Central memory CD8-positive, alpha-beta T cell (primary cell): ENCODE measurements around the gene ZNF780B.

Experiments
- ATAC-seq: fragments of 150-1000 bp; cut with Tn5 transposase; replicated peaks from 2 replicates; pipeline ENCODE4 v1.10.0; 2022; ENCODE audit warnings: mild to moderate bottlenecking, moderate FRiP score, moderate number of reproducible peaks; ENCODE audit not compliant: poor library complexity, severe bottlenecking; ENCODE audit errors: extremely low read depth
- DNase-seq, 2 donors: peaks; one replicate each; pipeline ENCODE4 v3.0.0; 2021; ENCODE audit warnings: low spot score in 2 of 2
- H3K27ac Mint-ChIP-seq: one replicate; pipeline ENCODE4 v1.8.0; 2022; ENCODE audit warnings: low read depth, mild to moderate bottlenecking, moderate library complexity, mixed read lengths
- H3K27me3 Mint-ChIP-seq: one replicate; pipeline ENCODE4 v1.8.0; 2022; ENCODE audit warnings: mixed read lengths
- H3K36me3 Mint-ChIP-seq: one replicate; pipeline ENCODE4 v1.8.0; 2022; ENCODE audit warnings: mild to moderate bottlenecking, moderate library complexity, mixed read lengths; ENCODE audit not compliant: insufficient read depth
- H3K4me1 Mint-ChIP-seq: one replicate; pipeline ENCODE4 v1.8.0; 2022; ENCODE audit warnings: mixed read lengths
- H3K4me3 Mint-ChIP-seq: one replicate; pipeline ENCODE4 v1.8.0; 2022; ENCODE audit warnings: mild to moderate bottlenecking, moderate library complexity, mixed read lengths
- H3K9me3 Mint-ChIP-seq: one replicate; pipeline ENCODE4 v1.8.0; 2022; ENCODE audit warnings: mixed read lengths

The ZNF780B gene

GRCh38 chr19:40026597-40026970, 29.4 kb downstream of the ZNF780B start:
- Mint-ChIP-seq H3K36me3 (peaks cover 4% of the 10 kb centered on the region), H3K4me3 (no peak overlapping the region)

DNA sequence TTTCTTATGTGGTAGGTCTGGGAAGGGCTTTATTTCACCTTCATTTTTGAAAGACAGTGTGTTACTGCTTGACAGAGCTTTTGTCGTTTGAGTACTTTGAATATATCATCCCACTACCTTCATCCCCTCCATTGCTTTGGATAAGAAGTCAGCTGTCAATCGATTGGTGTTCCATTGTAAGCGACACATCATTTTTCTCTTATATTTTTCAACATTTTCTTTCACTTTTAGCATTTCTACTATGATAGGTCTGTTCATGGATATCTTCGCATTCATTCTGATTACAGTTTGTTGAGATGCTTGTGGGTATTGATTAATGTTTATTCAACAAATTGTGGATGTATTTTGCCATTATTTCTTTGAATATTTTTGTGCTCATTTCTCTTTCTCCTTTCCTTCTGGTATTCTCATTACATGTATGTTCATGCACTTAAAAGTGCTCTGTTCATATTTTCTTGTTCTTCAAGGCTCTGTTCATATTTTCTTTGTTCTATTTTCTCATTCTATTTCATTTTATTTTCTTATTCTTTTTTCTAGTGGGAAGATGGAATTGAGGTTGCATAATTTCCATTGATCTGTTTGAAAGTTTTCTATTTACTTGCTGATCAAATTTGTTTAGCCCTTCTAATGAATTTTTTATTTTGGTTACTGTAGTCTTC, 30.0 kb downstream of the ZNF780B start:
- ATAC-seq: no peak
- Mint-ChIP-seq H3K4me1 (no peaks in the 10 kb centered on the region), H3K27me3 (no peaks in the 10 kb centered on the region), H3K4me3 (no peak overlapping the region), H3K9me3 (peaks cover 30% of the 10 kb centered on the region), H3K36me3 (peaks cover 4% of the 10 kb centered on the region), H3K27ac (no peak overlapping the region)
- DNase-seq: no peak

More at GRCh38 chr19:40026597-40026970, 29.4 kb downstream of the ZNF780B start:
- Mint-ChIP-seq H3K27ac (no peak overlapping the region), H3K9me3 (peaks cover 30% of the 10 kb centered on the region), H3K4me1 (no peaks in the 10 kb centered on the region), H3K27me3 (no peaks in the 10 kb centered on the region)
- ATAC-seq (no peak), DNase-seq (no peak)

GRCh38 chr19:40023969-40024368, 32.1 kb downstream of the ZNF780B start:
- Mint-ChIP-seq H3K4me3 (no peak overlapping the region), H3K27ac (no peak overlapping the region), H3K27me3 (no peaks in the 10 kb centered on the region), H3K9me3 (peaks cover 37% of the 10 kb centered on the region), H3K4me1 (no peaks in the 10 kb centered on the region), H3K36me3 (peaks cover 4% of the 10 kb centered on the region)
- DNase-seq: no peak
- no peak for ATAC-seq

DNA sequence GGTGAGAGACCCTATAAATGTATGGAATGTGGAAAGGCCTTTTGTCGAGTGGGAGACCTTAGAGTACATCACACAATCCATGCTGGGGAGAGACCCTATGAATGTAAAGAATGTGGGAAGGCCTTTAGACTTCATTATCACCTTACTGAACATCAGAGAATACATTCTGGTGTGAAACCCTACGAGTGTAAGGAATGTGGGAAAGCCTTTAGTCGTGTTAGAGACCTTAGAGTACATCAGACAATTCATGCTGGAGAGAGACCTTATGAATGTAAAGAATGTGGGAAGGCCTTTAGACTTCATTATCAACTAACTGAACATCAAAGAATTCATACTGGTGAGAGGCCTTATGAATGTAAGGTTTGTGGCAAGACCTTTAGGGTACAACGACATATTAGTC, 42.0 kb downstream of the ZNF780B start:
- Mint-ChIP-seq H3K27me3 (no peaks in the 10 kb centered on the region), H3K9me3 (peaks cover 8% of the 10 kb centered on the region)
- ATAC-seq: no peak

GRCh38 chr19:40009674-40010073, 46.4 kb downstream of the ZNF780B start:
- Mint-ChIP-seq H3K9me3 (peaks cover 7% of the 10 kb centered on the region), H3K27ac (no peak overlapping the region), H3K36me3 (peaks cover 34% of the 10 kb centered on the region), H3K4me1 (peaks cover 8% of the 10 kb centered on the region), H3K4me3 (no peak overlapping the region), H3K27me3 (no peaks in the 10 kb centered on the region)
- DNase-seq: no peak
- ATAC-seq: no peak

More for the DNA sequence above, 42.0 kb downstream of the ZNF780B start:
- H3K27ac Mint-ChIP-seq: no peak overlapping the region
- H3K4me1 Mint-ChIP-seq: no peaks in the 10 kb centered on the region
- no peak for DNase-seq
- H3K36me3 Mint-ChIP-seq: peaks cover 17% of the 10 kb centered on the region
- no peak overlapping the region for H3K4me3 Mint-ChIP-seq

DNA sequence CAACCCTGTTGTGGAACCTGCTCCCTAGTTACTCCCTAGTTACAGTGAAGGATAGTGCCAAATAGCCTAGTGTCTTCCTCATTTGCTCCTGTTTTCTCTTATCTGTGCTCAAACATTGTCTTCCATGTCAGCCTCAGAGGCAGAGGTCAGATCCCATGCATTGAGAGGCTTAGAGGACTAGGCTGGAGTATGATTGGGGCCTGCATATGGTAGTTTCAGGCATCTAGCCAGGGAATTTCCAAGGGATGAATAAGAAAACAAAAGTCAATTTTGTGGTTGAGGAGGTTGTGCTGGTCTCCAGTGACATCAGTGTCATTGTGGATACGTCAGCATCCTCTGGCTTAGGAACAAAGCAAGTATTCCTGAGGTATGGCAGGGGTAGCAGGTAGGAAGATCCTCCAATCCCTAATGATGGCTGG, 49.7 kb downstream of the ZNF780B start:
- H3K36me3 Mint-ChIP-seq: peaks cover 29% of the 10 kb centered on the region
- ATAC-seq (no peak), DNase-seq (no peak)
- peaks cover 8% of the 10 kb centered on the region for H3K4me1 Mint-ChIP-seq
- no peak overlapping the region for H3K4me3 Mint-ChIP-seq
- H3K27ac Mint-ChIP-seq: no peak overlapping the region
- H3K27me3 Mint-ChIP-seq: no peaks in the 10 kb centered on the region
- H3K9me3 Mint-ChIP-seq: no peaks in the 10 kb centered on the region

DNA sequence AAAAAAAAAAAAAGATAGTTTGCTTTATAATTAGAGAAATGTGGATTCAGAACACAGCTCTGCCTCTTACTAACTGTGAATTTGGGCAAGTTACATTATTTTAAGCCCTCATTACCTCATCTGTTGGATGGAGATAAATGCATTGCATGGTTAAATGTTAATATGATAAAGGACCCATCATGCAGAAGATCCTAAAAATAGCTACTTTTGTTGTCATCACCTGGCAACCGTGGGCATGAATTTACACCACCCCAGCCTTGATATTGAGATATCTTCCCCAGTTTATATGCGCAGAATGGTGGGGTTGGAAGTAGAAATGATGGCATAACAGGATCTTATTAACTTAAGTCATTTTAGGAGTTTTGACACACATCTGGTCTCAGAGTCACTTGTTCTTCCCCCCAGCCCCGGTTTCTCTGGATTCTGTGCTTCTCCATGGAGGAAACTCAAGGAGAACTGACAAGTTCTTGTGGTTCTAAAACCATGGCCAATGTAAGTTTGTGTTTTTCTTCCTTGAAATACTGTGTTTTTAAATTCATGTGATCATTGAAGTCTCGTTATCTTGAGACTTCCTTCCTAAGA, 50.2 kb downstream of the ZNF780B start:
- H3K4me1 Mint-ChIP-seq: peaks cover 8% of the 10 kb centered on the region
- H3K4me3 Mint-ChIP-seq: no peak overlapping the region
- no peaks in the 10 kb centered on the region for H3K9me3 Mint-ChIP-seq
- H3K27me3 Mint-ChIP-seq: no peaks in the 10 kb centered on the region
- ATAC-seq: no peak
- no peak for DNase-seq
- no peak overlapping the region for H3K27ac Mint-ChIP-seq
- H3K36me3 Mint-ChIP-seq: peaks cover 27% of the 10 kb centered on the region

DNA sequence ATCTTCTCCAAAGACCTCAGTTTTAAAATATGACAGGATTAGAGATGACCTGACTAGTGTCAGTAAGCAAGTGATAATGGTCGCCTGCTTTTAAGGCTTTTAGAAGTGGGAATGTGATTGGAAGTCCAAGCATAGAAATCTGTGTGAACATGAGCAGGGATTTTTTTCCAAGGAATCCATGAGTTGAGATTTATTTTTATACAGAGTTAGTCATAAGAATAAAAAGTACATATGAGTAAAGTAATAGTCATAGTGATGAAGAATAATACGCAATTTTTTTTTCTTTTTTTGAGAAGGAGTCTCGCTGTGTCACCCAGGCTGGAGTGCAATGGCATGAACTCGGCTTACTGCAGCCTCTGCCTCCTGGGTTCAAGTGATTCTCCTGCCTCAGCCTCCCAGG, 57.5 kb downstream of the ZNF780B start:
- Mint-ChIP-seq H3K4me1 (peaks cover 31% of the 10 kb centered on the region), H3K4me3 (peak overlapping the region; percentile 86), H3K27ac (no peak overlapping the region), H3K27me3 (no peaks in the 10 kb centered on the region), H3K36me3 (peaks cover 8% of the 10 kb centered on the region), H3K9me3 (no peaks in the 10 kb centered on the region)
- DNase-seq (no peak), ATAC-seq (no peak)

DNA sequence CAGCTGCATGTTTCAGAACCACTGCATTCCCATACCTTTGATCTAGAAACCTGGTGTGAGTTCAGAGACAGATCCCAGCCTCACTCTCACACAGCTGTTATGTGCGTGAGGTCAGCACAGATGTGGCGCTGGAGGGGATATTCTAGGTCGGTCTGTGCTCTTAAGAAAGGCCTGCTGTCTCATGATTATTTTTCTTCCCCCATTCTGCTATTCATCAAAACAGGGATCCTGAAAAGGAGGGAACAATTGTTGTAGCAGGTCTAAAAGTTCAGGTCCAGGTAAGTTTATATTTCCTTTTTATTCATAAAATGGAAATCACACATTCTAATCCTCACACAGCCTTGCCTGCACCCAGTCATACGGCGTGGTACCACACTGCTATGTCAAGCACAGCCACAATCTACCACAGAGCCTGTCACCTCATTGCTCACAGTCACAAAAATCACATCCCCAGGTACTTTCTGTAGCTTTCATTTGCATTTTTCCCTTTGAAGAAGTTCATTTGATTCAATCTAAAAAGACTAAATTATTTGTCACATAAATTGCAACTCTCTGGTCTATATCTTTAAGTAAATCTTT, 58.3 kb downstream of the ZNF780B start:
- H3K4me1 Mint-ChIP-seq: peaks cover 31% of the 10 kb centered on the region
- no peaks in the 10 kb centered on the region for H3K27me3 Mint-ChIP-seq
- DNase-seq (no peak), ATAC-seq (peak; percentile 35)
- H3K27ac Mint-ChIP-seq: peak overlapping the region; percentile 94
- peaks cover 5% of the 10 kb centered on the region for H3K9me3 Mint-ChIP-seq
- H3K4me3 Mint-ChIP-seq: peak overlapping the region; percentile 86
- peaks cover 8% of the 10 kb centered on the region for H3K36me3 Mint-ChIP-seq

- Mint-ChIP-seq H3K9me3 (peaks cover 5% of the 10 kb centered on the region), H3K27me3 (no peaks in the 10 kb centered on the region), H3K4me3 (peak within 1 kb of the TSS; percentile 86), H3K4me1 (peaks cover 35% of the 10 kb centered on the region), H3K27ac (peak within 1 kb of the TSS; percentile 94), H3K36me3 (peaks cover 8% of the 10 kb centered on the region)
- DNase-seq: peak; percentile 74 to 86
- ATAC-seq: peak; percentile 90
Observed at GRCh38 chr19:39996811-39997637, 59.0 kb downstream of the ZNF780B start, which contains the start of gene ZNF546. ZNF546 (plus strand) TSS chr19:39997060; CDS start chr19:39998327, 1,267 bp downstream.

DNA sequence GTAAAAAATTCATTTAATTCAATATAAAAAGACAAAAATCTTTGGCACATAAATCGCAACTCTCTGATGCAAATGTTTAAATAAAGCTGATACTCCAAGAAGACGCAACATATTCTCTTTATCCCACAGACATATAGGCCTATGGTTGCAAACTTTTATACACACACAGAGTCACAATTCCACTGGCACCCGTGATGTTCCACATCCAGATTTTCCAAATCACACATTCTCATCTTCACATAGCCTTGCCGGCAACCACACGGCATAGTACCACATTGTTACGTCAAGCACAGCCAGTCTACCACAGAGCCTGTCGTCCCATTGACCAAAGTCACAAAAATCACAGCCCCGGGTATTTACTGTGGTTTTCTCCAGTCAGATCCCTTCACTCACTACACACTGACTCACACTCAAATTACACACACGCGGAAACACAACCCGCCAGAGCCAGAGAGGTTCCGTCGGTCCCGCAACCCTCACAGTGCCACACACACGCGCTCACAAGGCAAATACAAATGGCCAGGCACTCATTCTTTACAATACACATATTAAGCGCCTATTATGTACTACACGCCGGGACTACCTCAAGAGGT, 59.7 kb downstream of the ZNF780B start:
- Mint-ChIP-seq H3K4me1 (peaks cover 37% of the 10 kb centered on the region), H3K4me3 (peak overlapping the region; percentile 86), H3K9me3 (peaks cover 5% of the 10 kb centered on the region), H3K27me3 (no peaks in the 10 kb centered on the region), H3K36me3 (peaks cover 8% of the 10 kb centered on the region), H3K27ac (peak overlapping the region; percentile 94)
- ATAC-seq: peak; percentile 54
- DNase-seq: no peak

GRCh38 chr19:39995794-39996193, 60.2 kb downstream of the ZNF780B start:
- Mint-ChIP-seq H3K36me3 (peaks cover 8% of the 10 kb centered on the region), H3K27ac (no peak overlapping the region), H3K27me3 (no peaks in the 10 kb centered on the region), H3K9me3 (peaks cover 5% of the 10 kb centered on the region), H3K4me1 (peaks cover 37% of the 10 kb centered on the region), H3K4me3 (peak overlapping the region; percentile 86)
- DNase-seq (no peak), ATAC-seq (no peak)
